Measurements from ENCODE around the gene FOXF1. TPM values are rescaled to one million over a fixed set of nuclear protein-coding genes. Genes with fewer than 3 reads are reported as not detected.

Gene FOXF1
- total RNA-seq, 2 experiments from 2014 or later = not detected

GRCh38 chr16:86504315-86505184, 5.8 kb upstream of the FOXF1 start:
- no peak for ATAC-seq

GRCh38 chr16:86505185-86505898, 5.0 kb upstream of the FOXF1 start:
- ATAC-seq = no peak
- H3K9me3 Mint-ChIP-seq = no peaks in the 10 kb centered on the region
- peaks cover 31% of the 10 kb centered on the region for H3K4me1 Mint-ChIP-seq (ENCODE audit: low read depth)
- no peak overlapping the region for H3K27ac Mint-ChIP-seq
- H3K27me3 Mint-ChIP-seq = peaks cover 77% of the 10 kb centered on the region
- H3K4me3 Mint-ChIP-seq = no peak overlapping the region
- CTCF ChIA-PET = interaction anchor here (1.2 to 1.5 kb wide), 2 partner anchors 14 to 60 kb away, joined by 3 to 4 read pairs; no protein-coding TSS in a partner anchor
- DNase-seq = no peak
- no peak for TF ChIP-seq CTCF (IDR thresholded peaks at IDR 0.05)
- intact Hi-C loops (cut with micrococcal nuclease) = no loop called here
- POLR2A ChIA-PET = no interaction called here
- no peaks in the 10 kb centered on the region for H3K36me3 Mint-ChIP-seq (ENCODE audit: low read depth)

More at GRCh38 chr16:86504315-86505184, 5.8 kb upstream of the FOXF1 start:
- Mint-ChIP-seq H3K27ac (no peak overlapping the region), H3K4me3 (no peak overlapping the region), H3K36me3 (ENCODE audit: low read depth) (no peaks in the 10 kb centered on the region), H3K9me3 (no peaks in the 10 kb centered on the region), H3K27me3 (peaks cover 83% of the 10 kb centered on the region), H3K4me1 (ENCODE audit: low read depth) (peaks cover 31% of the 10 kb centered on the region)
- ChIA-PET CTCF (no interaction called here), POLR2A (no interaction called here)
- intact Hi-C loops (cut with micrococcal nuclease) = no loop called here
- no peak for TF ChIP-seq CTCF (IDR thresholded peaks at IDR 0.05)
- no peak for DNase-seq

GRCh38 chr16:86505899-86506864, 4.1 kb upstream of the FOXF1 start:
- H3K27me3 Mint-ChIP-seq = peaks cover 72% of the 10 kb centered on the region
- POLR2A ChIA-PET = no interaction called here
- intact Hi-C loops (cut with micrococcal nuclease) = no loop called here
- no peak for TF ChIP-seq CTCF (IDR thresholded peaks at IDR 0.05)
- peaks cover 33% of the 10 kb centered on the region for H3K4me1 Mint-ChIP-seq (ENCODE audit: low read depth)
- peak overlapping the region; percentile 3 for H3K4me3 Mint-ChIP-seq
- no peaks in the 10 kb centered on the region for H3K9me3 Mint-ChIP-seq
- ATAC-seq (no peak), DNase-seq (no peak)
- CTCF ChIA-PET = interaction anchor here (1.2 to 1.5 kb wide), 2 partner anchors 14 to 59 kb away, joined by 3 to 4 read pairs; no protein-coding TSS in a partner anchor
- H3K27ac Mint-ChIP-seq = no peak overlapping the region
- no peaks in the 10 kb centered on the region for H3K36me3 Mint-ChIP-seq (ENCODE audit: low read depth)

- ChIA-PET POLR2A (no interaction called here), CTCF (interaction anchor here (1.1 to 1.5 kb wide), 3 partner anchors 9 to 57 kb away, joined by 3 to 4 read pairs (median 3); no protein-coding TSS in a partner anchor)
- intact Hi-C loops (cut with micrococcal nuclease) = no loop called here
- Mint-ChIP-seq H3K27ac (no peak overlapping the region), H3K36me3 (ENCODE audit: low read depth) (no peaks in the 10 kb centered on the region), H3K4me1 (ENCODE audit: low read depth) (peaks cover 35% of the 10 kb centered on the region), H3K27me3 (peaks cover 67% of the 10 kb centered on the region), H3K4me3 (peak overlapping the region; percentile 26), H3K9me3 (no peaks in the 10 kb centered on the region)
- DNase-seq (no peak), ATAC-seq (no peak)
- TF ChIP-seq CTCF (IDR thresholded peaks at IDR 0.05) = no peak
Observed at GRCh38 chr16:86507173-86508027, 2.9 kb upstream of the FOXF1 start.
